NB4 (cell line): Measurements from ENCODE around the gene SLC12A2.

Experiments used
- POLR2A ChIP-seq: IDR thresholded peaks from 2 replicates; pipeline ENCODE4 v1.6.1; 2011; ENCODE audit warnings: mild to moderate bottlenecking; ENCODE audit not compliant: insufficient read length; ENCODE audit errors: extremely low read depth
- TF ChIP-seq, protein P1 (sequence below): IDR thresholded peaks from one replicate; pipeline ENCODE4 v1.5.1; 2012; ENCODE audit warnings: low read depth, low read length

DNA sequence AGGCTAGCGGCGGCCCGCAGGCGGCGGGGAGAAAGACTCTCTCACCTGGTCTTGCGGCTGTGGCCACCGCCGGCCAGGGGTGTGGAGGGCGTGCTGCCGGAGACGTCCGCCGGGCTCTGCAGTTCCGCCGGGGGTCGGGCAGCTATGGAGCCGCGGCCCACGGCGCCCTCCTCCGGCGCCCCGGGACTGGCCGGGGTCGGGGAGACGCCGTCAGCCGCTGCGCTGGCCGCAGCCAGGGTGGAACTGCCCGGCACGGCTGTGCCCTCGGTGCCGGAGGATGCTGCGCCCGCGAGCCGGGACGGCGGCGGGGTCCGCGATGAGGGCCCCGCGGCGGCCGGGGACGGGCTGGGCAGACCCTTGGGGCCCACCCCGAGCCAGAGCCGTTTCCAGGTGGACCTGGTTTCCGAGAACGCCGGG lies 253 bp downstream of the SLC12A2 start:
- TF ChIP-seq POLR2A: no peak
- TF ChIP-seq, protein P1, sequence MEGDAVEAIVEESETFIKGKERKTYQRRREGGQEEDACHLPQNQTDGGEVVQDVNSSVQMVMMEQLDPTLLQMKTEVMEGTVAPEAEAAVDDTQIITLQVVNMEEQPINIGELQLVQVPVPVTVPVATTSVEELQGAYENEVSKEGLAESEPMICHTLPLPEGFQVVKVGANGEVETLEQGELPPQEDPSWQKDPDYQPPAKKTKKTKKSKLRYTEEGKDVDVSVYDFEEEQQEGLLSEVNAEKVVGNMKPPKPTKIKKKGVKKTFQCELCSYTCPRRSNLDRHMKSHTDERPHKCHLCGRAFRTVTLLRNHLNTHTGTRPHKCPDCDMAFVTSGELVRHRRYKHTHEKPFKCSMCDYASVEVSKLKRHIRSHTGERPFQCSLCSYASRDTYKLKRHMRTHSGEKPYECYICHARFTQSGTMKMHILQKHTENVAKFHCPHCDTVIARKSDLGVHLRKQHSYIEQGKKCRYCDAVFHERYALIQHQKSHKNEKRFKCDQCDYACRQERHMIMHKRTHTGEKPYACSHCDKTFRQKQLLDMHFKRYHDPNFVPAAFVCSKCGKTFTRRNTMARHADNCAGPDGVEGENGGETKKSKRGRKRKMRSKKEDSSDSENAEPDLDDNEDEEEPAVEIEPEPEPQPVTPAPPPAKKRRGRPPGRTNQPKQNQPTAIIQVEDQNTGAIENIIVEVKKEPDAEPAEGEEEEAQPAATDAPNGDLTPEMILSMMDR: no peak
